Anterior cingulate cortex (tissue), 58 donors: ENCODE measurements around the gene FMNL2.

Experiments
- DNase-seq, 58 donors: peaks; one replicate each; lab custom pipeline; 2025; lab: John Stamatoyannopoulos, UW

Gene FMNL2

DNA sequence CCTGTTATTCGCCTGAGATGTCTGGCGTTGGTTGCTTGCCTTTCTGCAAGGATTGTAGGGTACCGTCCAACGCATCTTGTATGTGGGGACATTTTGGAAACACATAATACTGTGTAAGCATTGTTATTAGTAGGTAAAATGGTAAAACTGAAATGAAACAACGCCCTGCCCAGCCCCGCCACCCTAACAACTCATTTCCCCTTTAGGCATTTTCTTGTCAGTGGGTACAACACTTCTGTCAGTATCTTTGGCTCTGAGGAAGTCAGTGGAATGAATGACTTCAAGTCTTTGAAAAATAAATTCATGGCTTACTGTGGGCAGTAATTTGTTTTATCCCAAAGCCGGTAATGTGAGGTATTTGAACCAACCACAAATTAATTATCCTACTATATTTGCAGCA lies 86.0 kb downstream of the FMNL2 start:
- DNase-seq, result no peak

DNA sequence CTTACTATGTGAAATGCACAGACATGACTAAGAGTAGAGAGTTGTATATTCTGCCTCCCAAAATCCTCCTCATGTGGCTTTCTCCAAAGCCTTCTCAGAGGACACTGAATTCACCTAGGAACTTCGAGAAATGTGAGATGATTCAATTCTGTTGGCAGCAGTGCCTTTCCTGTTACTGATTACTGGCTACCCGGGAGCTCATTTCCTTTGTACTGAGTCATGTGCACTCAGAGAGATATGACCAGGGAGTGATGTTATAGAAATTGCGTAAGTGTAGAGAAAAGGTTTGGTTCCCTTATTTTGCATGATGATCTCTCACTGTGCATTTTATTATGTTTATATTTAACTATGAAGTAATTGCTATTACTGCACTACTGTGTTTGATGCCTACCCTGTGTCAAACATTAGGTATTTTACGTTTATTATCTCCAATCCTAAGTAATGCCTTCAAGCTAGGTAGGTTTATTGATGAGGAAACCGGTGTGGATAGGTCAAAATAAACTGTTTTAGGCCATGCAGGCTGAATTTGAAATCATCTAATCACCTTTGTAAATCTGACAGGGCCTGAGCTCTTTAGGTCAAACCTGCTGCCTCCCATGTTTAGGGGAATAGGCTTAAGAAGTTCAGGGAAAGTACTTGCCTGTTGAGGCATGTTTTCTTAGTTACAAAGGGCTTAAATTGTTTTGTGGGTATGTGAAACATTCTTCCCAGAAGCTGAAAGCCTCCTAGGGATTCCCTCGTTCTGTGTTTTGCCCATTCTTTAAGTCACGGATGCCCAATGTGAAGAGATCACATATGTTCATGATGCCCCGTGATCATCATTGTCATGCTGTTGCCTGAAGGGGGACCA lies 86.8 kb downstream of the FMNL2 start:
- peak in 5 of 58 donors; percentile 22 to 65 (median 31) for DNase-seq

DNA sequence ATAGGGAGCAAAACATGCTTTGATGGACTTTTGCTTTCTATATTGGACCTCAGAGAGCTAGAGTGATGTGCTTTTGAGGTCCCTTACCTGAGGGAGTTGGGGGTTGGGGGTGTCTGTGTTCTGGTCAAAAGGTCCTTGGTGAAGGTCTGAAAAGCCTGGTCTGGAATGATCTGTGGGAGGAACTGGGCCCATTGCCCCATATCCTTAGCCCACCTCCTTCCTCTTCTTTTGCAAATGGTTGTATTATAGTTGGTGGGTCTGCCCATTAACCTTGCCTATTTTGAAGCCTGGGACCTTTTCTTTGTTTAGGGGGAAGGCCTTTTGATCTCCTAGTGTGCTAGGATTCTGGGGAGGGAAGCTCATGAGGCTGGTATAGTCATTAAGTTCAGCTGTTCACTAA lies 88.7 kb downstream of the FMNL2 start:
- DNase-seq, result no peak

DNA sequence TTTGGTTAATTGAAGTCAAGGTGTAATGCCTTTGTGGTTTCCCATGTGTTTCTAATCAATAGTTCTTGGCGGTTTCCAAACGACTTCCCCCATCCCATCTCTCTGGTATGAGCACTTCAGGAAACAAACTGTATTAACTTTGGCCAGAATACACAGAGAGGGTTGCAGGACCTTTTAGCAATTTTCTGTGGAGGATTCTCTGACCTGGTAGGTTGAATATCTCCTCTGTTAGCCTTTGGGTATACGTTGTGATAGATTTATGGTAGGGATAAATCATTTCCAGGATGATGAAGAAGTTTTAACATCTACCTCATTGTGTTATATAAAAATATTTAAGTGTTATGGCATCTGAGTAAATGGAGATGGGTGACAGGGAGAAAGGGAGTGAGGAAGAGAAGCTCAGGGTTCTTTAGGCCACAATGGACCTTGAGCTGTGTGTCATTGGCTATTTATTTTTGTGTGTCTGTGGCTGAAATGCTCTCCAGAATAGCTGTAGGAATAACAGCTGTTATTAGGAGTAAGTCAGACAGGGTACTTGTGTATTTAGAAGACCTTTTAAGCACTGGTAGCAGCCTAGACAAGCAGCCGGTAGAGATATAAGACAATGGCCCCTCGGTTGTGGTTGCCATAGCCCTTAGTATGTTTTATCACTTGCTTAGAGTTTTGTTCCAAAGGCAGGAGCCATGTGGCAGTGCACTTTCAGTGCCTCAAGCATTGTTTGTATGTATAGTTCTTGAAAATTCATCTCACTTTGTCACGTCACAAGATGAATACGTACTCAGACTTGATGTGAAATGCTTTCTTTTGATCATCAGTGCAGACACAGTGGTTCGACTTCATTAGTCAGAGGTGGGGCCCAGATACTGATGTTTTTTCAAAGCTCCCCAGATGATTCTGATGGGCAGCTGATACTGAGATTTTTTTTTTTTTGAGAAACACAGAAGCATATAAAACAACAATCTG lies 91.1 kb downstream of the FMNL2 start:
- DNase-seq, result peak in 1 of 58 donors; percentile 30

DNA sequence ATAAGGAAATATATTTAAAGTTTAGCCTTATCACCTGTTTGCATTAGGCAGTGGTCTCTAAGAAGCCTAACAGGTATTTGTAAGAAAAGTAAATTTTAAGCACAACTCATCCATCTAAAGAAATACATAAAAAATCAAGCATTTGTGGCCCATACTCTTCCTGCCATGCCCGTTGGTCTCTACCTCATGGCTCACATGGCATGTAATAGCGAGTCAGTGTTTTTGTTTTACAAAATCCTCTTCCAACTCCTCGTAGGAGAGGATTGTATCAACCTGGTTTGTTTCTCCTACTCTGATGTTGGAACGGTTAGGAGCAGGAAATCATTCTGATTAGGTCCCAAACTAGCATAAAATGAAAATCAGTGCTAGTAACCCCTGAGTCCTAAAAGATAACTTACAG lies 91.8 kb downstream of the FMNL2 start:
- no peak for DNase-seq

- no peak for DNase-seq
Measured at GRCh38 chr2:152427902-152428301, 92.9 kb downstream of the FMNL2 start.

GRCh38 chr2:152428800-152429582 lies 94.0 kb downstream of the FMNL2 start:
- DNase-seq, result no peak

GRCh38 chr2:152430876-152431275 lies 95.9 kb downstream of the FMNL2 start:
- DNase-seq, result peak in 1 of 58 donors; percentile 19

- DNase-seq, result no peak
Measured at GRCh38 chr2:152431370-152432098, 96.6 kb downstream of the FMNL2 start.

DNA sequence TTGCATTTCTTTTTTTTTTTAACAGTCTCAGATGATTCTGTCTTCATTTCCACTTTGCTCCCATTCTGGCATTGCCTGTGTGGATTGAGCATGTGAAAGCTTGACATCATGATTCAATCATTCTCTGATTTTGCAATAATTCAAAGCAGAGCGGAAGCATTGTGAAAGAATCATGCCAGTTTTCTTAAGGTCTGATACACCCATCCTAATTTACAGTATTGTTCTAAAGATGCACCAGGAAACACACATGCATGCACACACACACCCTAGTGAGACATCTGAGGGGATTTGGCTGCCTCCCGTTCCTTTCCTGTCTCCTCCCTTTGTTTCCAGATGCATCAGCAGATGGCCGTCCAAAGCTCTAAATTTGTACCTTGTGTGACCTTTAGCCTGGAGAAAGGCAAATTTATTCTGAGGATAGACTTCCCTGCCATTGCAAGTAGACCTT lies 97.3 kb downstream of the FMNL2 start:
- no peak for DNase-seq

GRCh38 chr2:152432765-152433164 lies 97.8 kb downstream of the FMNL2 start:
- DNase-seq, result no peak

- DNase-seq, result no peak
Measured at GRCh38 chr2:152433289-152433688, 98.3 kb downstream of the FMNL2 start.

GRCh38 chr2:152433791-152434190 lies 98.8 kb downstream of the FMNL2 start:
- no peak for DNase-seq

- no peak for DNase-seq
Measured at GRCh38 chr2:152434395-152435182, 99.6 kb downstream of the FMNL2 start.

- no peak for DNase-seq
Measured at GRCh38 chr2:152436148-152436547, 101.2 kb downstream of the FMNL2 start.

DNA sequence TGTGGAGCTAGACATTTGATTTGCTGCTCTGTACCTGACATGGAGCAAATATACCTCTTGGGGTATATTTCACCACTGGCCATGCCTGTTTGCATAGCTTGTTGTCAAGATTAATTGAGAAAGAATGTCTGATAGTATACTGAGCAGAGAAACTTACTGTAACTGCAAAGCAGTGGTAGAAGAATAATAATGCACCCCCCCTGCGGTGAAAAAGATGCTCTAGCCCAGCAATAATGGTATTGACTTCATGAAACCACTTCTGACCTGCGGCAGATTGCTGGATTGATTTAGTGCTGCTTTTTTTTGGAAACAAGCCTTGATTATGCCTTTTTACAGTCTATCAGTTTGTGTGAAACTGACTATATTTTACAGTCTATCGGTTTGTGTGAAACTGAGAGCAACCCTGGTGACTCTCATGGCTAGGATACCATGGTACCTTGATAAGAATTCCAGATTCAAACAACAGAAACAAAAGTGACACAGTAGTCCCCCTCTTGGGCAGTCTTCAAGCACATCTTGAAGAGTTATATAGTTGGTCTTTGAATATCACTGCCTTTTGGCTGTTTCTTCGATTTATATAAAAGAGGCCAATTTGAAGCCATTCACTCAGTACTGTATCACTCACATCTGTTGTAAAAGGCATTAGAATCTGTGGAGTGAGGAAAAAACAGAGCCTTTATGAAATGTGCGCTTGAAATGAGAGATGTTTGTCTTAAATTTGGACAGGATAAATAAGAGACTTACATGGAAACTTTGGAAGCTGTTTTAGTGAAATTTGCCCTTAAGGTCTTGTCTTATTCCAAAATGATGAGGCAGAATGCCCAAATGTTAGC lies 102.5 kb downstream of the FMNL2 start:
- no peak for DNase-seq

GRCh38 chr2:152440049-152440448 lies 105.1 kb downstream of the FMNL2 start:
- no peak for DNase-seq

- no peak for DNase-seq
Measured at GRCh38 chr2:152440460-152440859, 105.5 kb downstream of the FMNL2 start.
